Measurements from ENCODE around the gene OR14C36. TPM values are rescaled to one million over a fixed set of nuclear protein-coding genes. Genes with fewer than 3 reads are reported as not detected.

The OR14C36 gene, protein sequence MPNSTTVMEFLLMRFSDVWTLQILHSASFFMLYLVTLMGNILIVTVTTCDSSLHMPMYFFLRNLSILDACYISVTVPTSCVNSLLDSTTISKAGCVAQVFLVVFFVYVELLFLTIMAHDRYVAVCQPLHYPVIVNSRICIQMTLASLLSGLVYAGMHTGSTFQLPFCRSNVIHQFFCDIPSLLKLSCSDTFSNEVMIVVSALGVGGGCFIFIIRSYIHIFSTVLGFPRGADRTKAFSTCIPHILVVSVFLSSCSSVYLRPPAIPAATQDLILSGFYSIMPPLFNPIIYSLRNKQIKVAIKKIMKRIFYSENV
- not detected for total RNA-seq (2021; ENCODE audit: unreplicated experiment)
- not detected in 2 replicates for polyA plus RNA-seq (2012)
- not detected for Bru-seq, nascent RNA
- BruChase-seq, experiment 1, labeled RNA remaining after a 6-hour chase, result not detected
- not detected for BruChase-seq, experiment 2, labeled RNA remaining after a 2-hour chase
- long read RNA-seq, result 0 reads

DNA sequence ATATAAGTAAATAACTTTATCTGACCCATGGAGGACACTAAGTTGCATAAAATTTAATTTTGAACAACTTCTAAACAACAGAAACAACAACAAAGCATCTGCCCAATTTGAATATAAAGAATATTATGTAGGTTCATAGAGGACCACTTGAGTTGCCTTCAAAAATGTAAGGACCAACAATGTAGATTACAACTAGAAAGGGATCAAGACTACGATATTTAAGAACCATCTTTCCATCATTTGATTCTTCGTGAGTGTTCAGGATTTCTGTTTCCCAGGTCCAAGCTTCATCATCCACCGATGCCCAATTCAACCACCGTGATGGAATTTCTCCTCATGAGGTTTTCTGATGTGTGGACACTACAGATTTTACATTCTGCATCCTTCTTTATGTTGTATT is at the start of gene OR14C36:
Gene OR14C36, plus strand, starts transcription at position 301 of the 400 bp plus-strand sequence. Its CDS starts 0 bp downstream, at position 301.
- intact Hi-C loops (cut with micrococcal nuclease), result no loop called here
- Histone ChIP-seq H3K9ac (ENCODE audit: low read length) (no peak within 1 kb of the TSS), H2AFZ (ENCODE audit: low read depth, low read length, poor library complexity, severe bottlenecking) (no peak within 1 kb of the TSS), H3K4me3 (replicated peaks in 1 of 2; ENCODE audit: low read depth in 1 of 2, low read length in 2 of 2) (no peak within 1 kb of the TSS), H4K20me1 (ENCODE audit: insufficient read depth) (no peaks in the 10 kb centered on the region), H3K9me2 (ENCODE audit: insufficient read depth) (no peaks in the 10 kb centered on the region), H3K27ac (ENCODE audit: low read depth, low read length) (no peak within 1 kb of the TSS), H3K36me3 (ENCODE audit: control insufficient read depth in 1 of 2, insufficient read depth in 2 of 2, low read length in 2 of 2) (no peaks in the 10 kb centered on the region), H3K27me3 (ENCODE audit: insufficient read depth, low read length) (no peaks in the 10 kb centered on the region), H3K4me2 (ENCODE audit: low read length) (no peak within 1 kb of the TSS), H3K9me3 (ENCODE audit: control insufficient read depth in 1 of 2, insufficient read depth in 1 of 2, low read depth in 1 of 2, low read length in 2 of 2) (peaks cover 5 to 24% of the 10 kb centered on the region in 2 experiments; a peak in 2 of 4 replicates), H3K4me1 (ENCODE audit: control insufficient read depth in 1 of 2, insufficient read depth in 2 of 2, low read length in 2 of 2) (no peaks in the 10 kb centered on the region), H3K79me2 (ENCODE audit: insufficient read depth, low read length) (no peaks in the 10 kb centered on the region)
- ChIA-PET POLR2A (no interaction called here), RAD21 (ENCODE audit: low non-redundant PET in 1 of 2, low total read pairs in 2 of 2, uncharacterized antibody in 2 of 2, unreplicated experiment in 2 of 2) (no interaction called here), CTCF (no interaction called here)
- TF ChIP-seq EZH2phosphoT487 (IDR thresholded peaks at IDR 0.05; ENCODE audit: borderline replicate concordance) (no peak), POLR2AphosphoS5 (IDR thresholded peaks at IDR 0.05; ENCODE audit: low read depth, low read length) (no peak), FOSL1 (IDR thresholded peaks at IDR 0.05; ENCODE audit: low read depth) (no peak), CBX3 (IDR thresholded peaks at IDR 0.05; ENCODE audit: low read depth) (no peak), ZFX (IDR thresholded peaks at IDR 0.05) (no peak), ELF1 (IDR thresholded peaks at IDR 0.05; ENCODE audit: borderline replicate concordance, low read depth) (no peak), JUND (IDR thresholded peaks at IDR 0.05) (no peak), REST (IDR thresholded peaks at IDR 0.05; ENCODE audit: low read depth) (no peak), CEBPB (IDR thresholded peaks at IDR 0.05; ENCODE audit: low read depth) (no peak), RAD21 (IDR thresholded peaks at IDR 0.05; ENCODE audit: low read depth) (no peak), SIN3A (IDR thresholded peaks at IDR 0.05; ENCODE audit: low read depth) (no peak), ZNF274 (IDR thresholded peaks at IDR 0.05; ENCODE audit: low read depth, low read length) (no peak), TCF7L2 (IDR thresholded peaks at IDR 0.05; ENCODE audit: borderline replicate concordance, extremely low read depth, insufficient read depth, insufficient read length) (no peak), ATF3 (IDR thresholded peaks at IDR 0.05) (no peak)
- TF ChIP-seq, protein P1, sequence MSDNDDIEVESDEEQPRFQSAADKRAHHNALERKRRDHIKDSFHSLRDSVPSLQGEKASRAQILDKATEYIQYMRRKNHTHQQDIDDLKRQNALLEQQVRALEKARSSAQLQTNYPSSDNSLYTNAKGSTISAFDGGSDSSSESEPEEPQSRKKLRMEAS (IDR thresholded peaks at IDR 0.05), result no peak
- TF ChIP-seq, protein P2, sequence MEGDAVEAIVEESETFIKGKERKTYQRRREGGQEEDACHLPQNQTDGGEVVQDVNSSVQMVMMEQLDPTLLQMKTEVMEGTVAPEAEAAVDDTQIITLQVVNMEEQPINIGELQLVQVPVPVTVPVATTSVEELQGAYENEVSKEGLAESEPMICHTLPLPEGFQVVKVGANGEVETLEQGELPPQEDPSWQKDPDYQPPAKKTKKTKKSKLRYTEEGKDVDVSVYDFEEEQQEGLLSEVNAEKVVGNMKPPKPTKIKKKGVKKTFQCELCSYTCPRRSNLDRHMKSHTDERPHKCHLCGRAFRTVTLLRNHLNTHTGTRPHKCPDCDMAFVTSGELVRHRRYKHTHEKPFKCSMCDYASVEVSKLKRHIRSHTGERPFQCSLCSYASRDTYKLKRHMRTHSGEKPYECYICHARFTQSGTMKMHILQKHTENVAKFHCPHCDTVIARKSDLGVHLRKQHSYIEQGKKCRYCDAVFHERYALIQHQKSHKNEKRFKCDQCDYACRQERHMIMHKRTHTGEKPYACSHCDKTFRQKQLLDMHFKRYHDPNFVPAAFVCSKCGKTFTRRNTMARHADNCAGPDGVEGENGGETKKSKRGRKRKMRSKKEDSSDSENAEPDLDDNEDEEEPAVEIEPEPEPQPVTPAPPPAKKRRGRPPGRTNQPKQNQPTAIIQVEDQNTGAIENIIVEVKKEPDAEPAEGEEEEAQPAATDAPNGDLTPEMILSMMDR (IDR thresholded peaks at IDR 0.05 in 2 of 3, conservative IDR thresholded peaks at IDR 0.05 in 1 of 3; ENCODE audit: borderline replicate concordance in 1 of 3, insufficient read depth in 1 of 3, low read depth in 2 of 3, low read length in 2 of 3), result no peak
- DNase-seq (ENCODE audit: low read depth, low spot score) (no peak), ATAC-seq (no peak)
- no TSS peak for BruUV-seq (replicated peaks)
